ENCODE results near the gene TMEM51.

Gene TMEM51

DNA sequence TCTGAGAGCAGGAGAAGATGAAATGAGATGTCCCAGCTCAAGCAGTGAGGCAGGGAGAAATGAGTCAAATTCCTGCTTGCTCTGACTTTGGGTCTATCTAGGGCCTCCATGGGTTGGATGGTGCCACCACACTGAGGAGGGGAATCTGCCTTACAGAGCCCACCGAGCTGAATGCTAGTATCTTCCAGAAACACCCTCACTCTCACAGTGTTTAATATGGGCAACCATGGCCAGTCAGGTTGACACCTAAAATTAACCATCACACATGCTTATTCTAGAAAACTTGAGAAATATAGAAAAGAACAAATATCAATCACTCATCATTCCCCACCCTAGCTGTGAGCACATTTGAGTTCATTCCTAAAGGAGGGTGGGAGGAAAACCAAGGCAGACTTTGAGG is 64.1 kb downstream of the TMEM51 start:
- Histone ChIP-seq H3K36me3 (ENCODE audit: low read depth) (peaks cover 24% of the 10 kb centered on the region), H3K4me1 (ENCODE audit: insufficient read depth, poor library complexity, severe bottlenecking) (no peaks in the 10 kb centered on the region), H3K27me3 (ENCODE audit: insufficient read depth, poor library complexity, severe bottlenecking) (no peaks in the 10 kb centered on the region), H3K27ac (ENCODE audit: poor library complexity, severe bottlenecking) (no peak overlapping the region), H3K9me3 (ENCODE audit: severe bottlenecking) (no peaks in the 10 kb centered on the region), H3K4me3 (ENCODE audit: severe bottlenecking) (no peak overlapping the region)
- ATAC-seq (ENCODE audit: low read depth) (no peak), DNase-seq (ENCODE audit: low spot score) (no peak)
- TF ChIP-seq, protein P1, sequence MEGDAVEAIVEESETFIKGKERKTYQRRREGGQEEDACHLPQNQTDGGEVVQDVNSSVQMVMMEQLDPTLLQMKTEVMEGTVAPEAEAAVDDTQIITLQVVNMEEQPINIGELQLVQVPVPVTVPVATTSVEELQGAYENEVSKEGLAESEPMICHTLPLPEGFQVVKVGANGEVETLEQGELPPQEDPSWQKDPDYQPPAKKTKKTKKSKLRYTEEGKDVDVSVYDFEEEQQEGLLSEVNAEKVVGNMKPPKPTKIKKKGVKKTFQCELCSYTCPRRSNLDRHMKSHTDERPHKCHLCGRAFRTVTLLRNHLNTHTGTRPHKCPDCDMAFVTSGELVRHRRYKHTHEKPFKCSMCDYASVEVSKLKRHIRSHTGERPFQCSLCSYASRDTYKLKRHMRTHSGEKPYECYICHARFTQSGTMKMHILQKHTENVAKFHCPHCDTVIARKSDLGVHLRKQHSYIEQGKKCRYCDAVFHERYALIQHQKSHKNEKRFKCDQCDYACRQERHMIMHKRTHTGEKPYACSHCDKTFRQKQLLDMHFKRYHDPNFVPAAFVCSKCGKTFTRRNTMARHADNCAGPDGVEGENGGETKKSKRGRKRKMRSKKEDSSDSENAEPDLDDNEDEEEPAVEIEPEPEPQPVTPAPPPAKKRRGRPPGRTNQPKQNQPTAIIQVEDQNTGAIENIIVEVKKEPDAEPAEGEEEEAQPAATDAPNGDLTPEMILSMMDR (IDR thresholded peaks at IDR 0.05; ENCODE audit: poor library complexity, severe bottlenecking): no peak

DNA sequence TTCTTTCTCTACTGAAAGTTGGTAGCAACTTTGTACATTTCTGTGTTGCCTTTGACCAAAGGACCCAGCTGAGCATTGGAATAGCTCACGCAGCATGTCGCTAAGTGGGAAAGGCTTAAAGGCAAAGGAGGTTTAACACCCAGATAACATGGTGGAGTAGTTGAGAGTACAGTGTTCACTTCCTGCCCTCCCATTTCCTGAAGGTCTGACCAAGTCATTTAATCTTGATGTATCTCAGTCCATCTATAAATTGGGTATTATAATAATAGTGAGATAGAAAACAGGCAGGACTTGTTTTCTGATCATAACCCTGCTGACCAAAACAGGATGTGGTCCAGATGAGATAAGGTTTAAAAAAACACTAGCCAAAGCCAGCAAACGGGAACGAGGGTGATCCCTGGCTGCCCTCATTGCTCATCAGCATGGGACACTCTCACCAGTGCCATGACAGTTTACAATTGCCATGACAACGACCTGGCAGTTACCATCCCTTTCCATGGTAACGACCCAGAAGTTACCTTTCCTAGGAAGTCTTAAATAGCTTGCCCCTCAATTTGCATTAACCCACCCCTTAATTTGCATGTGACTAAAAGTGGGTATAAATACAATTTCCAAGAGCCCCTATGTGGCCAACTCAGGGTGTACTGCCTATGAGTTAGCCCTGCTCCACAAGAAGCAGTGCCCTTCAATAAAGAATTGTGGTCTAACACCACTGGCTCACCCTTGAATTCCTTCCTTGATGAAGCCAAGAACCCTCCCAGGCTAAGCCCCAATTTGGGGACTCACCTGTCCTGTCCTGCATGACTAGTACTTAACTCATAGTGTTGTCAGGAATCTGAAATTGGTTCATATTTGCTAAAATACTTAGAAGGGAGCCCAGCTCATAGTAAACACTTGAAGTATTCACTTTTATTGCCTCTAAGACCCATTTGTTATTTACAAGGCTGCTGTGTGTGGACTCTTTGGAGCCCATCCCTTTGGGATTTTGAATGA is 65.0 kb downstream of the TMEM51 start:
- H3K27me3 ChIP-seq (ENCODE audit: insufficient read depth, poor library complexity, severe bottlenecking): no peaks in the 10 kb centered on the region
- no peak overlapping the region for H3K27ac ChIP-seq (ENCODE audit: poor library complexity, severe bottlenecking)

DNA sequence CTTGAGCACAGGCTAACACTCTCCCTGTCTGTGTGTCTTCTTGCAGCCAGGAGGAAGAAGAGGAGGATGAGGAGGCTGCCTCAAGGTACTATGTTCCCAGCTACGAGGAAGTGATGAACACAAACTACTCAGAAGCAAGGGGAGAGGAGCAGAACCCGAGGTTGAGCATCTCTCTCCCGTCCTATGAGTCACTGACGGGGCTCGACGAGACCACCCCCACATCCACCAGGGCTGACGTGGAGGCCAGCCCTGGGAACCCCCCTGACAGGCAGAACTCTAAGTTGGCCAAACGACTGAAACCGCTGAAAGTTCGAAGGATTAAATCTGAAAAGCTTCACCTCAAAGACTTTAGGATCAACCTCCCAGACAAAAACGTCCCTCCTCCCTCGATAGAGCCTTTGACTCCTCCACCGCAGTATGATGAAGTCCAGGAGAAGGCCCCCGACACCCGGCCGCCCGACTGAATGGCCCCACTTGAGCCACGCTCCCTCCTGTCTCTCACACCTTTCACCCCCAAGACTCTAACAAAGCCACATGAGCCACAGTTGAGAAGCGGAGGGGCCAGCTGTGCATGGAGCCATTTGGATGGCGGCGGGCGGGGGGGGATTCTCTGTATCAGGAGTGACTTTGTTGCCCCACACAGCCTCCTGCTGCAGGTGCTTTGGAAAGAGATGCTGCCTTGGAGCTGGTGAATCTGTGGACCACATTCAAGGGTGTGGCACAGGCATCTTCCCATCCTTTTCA is 65.9 kb downstream of the TMEM51 start:
- no peak overlapping the region for H3K4me3 ChIP-seq (ENCODE audit: severe bottlenecking)
- no peaks in the 10 kb centered on the region for H3K9me3 ChIP-seq (ENCODE audit: severe bottlenecking)
- no peak for DNase-seq (ENCODE audit: low spot score)
- H3K4me1 ChIP-seq (ENCODE audit: insufficient read depth, poor library complexity, severe bottlenecking): no peaks in the 10 kb centered on the region
- H3K27me3 ChIP-seq (ENCODE audit: insufficient read depth, poor library complexity, severe bottlenecking): no peaks in the 10 kb centered on the region
- TF ChIP-seq, protein P1 (IDR thresholded peaks at IDR 0.05; ENCODE audit: poor library complexity, severe bottlenecking): no peak
- ATAC-seq (ENCODE audit: low read depth): no peak
- H3K36me3 ChIP-seq (ENCODE audit: low read depth): peaks cover 24% of the 10 kb centered on the region
- no peak overlapping the region for H3K27ac ChIP-seq (ENCODE audit: poor library complexity, severe bottlenecking)

More for the DNA sequence above, 65.0 kb downstream of the TMEM51 start:
- H3K4me1 ChIP-seq (ENCODE audit: insufficient read depth, poor library complexity, severe bottlenecking): no peaks in the 10 kb centered on the region
- H3K4me3 ChIP-seq (ENCODE audit: severe bottlenecking): no peak overlapping the region
- DNase-seq (ENCODE audit: low spot score) (no peak), ATAC-seq (ENCODE audit: low read depth) (no peak)
- H3K36me3 ChIP-seq (ENCODE audit: low read depth): peaks cover 24% of the 10 kb centered on the region
- TF ChIP-seq, protein P1 (IDR thresholded peaks at IDR 0.05; ENCODE audit: poor library complexity, severe bottlenecking): no peak
- no peaks in the 10 kb centered on the region for H3K9me3 ChIP-seq (ENCODE audit: severe bottlenecking)

DNA sequence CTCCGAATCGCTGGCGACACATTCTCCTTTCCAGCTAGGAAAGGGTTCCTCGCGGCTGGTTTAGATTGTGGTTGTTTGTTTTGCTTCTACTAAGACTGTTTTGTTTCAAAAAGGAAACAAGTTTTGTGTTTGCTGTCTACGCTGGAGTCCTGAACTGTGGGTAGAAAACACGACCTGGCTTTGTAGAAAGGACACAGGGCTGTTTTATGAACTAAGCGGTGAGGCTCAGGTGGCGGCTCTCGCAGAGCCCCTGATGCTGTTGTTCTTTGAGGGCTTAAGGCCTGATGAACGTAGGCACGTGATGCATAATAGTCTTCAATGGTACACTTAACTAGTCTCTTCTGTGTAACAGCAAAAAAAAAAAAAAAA is 66.5 kb downstream of the TMEM51 start:
- no peaks in the 10 kb centered on the region for H3K4me1 ChIP-seq (ENCODE audit: insufficient read depth, poor library complexity, severe bottlenecking)
- no peak overlapping the region for H3K27ac ChIP-seq (ENCODE audit: poor library complexity, severe bottlenecking)
- H3K36me3 ChIP-seq (ENCODE audit: low read depth): peaks cover 20% of the 10 kb centered on the region
- H3K4me3 ChIP-seq (ENCODE audit: severe bottlenecking): no peak overlapping the region
- no peaks in the 10 kb centered on the region for H3K9me3 ChIP-seq (ENCODE audit: severe bottlenecking)
- ATAC-seq (ENCODE audit: low read depth) (no peak), DNase-seq (ENCODE audit: low spot score) (no peak)
- TF ChIP-seq, protein P1 (IDR thresholded peaks at IDR 0.05; ENCODE audit: poor library complexity, severe bottlenecking): no peak
- H3K27me3 ChIP-seq (ENCODE audit: insufficient read depth, poor library complexity, severe bottlenecking): no peaks in the 10 kb centered on the region
